Ishikawa (cell line): ENCODE results near the gene KRTAP2-3.

Experiments used
- EP300 ChIP-seq: IDR thresholded peaks from 2 replicates; pipeline ENCODE4 v1.6.1; 2012; ENCODE audit warnings: borderline replicate concordance
- FOXM1 ChIP-seq: IDR thresholded peaks from 2 replicates; pipeline ENCODE4 v1.6.1; 2012; ENCODE audit warnings: low read depth, borderline replicate concordance
- NFIC ChIP-seq: IDR thresholded peaks from 2 replicates; pipeline ENCODE4 v1.6.1; 2012
- RAD21 ChIP-seq: IDR thresholded peaks from 2 replicates; pipeline ENCODE4 v1.6.1; 2012; ENCODE audit warnings: low read depth
- TAF1 ChIP-seq: IDR thresholded peaks from 2 replicates; pipeline ENCODE4 v1.6.1; 2012; ENCODE audit warnings: low read depth, mild to moderate bottlenecking
- TEAD4 ChIP-seq: IDR thresholded peaks from 2 replicates; pipeline ENCODE4 v1.6.1; 2012
- ZBTB7A ChIP-seq: IDR thresholded peaks from 2 replicates; pipeline ENCODE4 v1.6.1; 2012; ENCODE audit warnings: low read depth
- TF ChIP-seq, protein P1 (sequence below): IDR thresholded peaks from 2 replicates; pipeline ENCODE4 v1.6.1; 2012; ENCODE audit warnings: low read depth, mild to moderate bottlenecking
- TF ChIP-seq, protein P2 (sequence below): IDR thresholded peaks from 2 replicates; pipeline ENCODE4 v1.6.1; 2012

DNA sequence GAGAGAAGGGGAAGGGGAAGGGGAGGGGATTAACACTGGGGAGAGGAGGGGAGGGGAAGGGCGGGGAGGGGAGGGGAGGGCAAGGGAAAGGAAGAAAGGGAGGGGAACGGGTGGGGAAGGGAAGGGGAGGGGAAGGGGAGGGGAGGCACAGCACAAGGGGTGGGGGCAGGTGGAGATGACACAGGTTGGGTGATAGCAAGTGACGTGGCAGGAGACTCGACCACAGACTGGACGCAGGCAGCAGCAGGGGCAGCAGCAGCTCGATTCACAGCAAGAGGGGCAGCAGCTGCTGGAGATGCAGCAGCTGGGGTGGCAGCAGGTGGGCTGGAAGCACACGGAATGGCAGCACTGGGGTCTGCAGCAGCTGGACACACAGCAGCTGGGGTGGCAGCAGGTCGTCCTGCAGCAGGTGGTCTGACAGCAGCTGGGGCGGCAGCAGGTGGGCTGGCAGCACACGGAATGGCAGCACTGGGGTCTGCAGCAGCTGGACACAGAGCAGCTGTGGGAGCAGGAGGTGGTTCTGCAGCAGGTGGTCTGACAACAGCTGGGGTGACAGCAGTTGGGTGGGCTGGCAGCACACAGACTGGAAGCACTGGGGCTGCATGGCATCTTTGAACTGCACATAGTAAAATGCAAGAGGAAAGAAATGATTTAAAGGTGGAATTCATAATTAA lies 41.8 kb upstream of the KRTAP2-3 start, which contains the start of gene KRTAP4-16:
- TF ChIP-seq FOXM1, result no peak
- TF ChIP-seq EP300, result no peak
- TF ChIP-seq, protein P1, sequence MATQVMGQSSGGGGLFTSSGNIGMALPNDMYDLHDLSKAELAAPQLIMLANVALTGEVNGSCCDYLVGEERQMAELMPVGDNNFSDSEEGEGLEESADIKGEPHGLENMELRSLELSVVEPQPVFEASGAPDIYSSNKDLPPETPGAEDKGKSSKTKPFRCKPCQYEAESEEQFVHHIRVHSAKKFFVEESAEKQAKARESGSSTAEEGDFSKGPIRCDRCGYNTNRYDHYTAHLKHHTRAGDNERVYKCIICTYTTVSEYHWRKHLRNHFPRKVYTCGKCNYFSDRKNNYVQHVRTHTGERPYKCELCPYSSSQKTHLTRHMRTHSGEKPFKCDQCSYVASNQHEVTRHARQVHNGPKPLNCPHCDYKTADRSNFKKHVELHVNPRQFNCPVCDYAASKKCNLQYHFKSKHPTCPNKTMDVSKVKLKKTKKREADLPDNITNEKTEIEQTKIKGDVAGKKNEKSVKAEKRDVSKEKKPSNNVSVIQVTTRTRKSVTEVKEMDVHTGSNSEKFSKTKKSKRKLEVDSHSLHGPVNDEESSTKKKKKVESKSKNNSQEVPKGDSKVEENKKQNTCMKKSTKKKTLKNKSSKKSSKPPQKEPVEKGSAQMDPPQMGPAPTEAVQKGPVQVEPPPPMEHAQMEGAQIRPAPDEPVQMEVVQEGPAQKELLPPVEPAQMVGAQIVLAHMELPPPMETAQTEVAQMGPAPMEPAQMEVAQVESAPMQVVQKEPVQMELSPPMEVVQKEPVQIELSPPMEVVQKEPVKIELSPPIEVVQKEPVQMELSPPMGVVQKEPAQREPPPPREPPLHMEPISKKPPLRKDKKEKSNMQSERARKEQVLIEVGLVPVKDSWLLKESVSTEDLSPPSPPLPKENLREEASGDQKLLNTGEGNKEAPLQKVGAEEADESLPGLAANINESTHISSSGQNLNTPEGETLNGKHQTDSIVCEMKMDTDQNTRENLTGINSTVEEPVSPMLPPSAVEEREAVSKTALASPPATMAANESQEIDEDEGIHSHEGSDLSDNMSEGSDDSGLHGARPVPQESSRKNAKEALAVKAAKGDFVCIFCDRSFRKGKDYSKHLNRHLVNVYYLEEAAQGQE, result no peak
- no peak for TF ChIP-seq ZBTB7A
- TF ChIP-seq, protein P2, sequence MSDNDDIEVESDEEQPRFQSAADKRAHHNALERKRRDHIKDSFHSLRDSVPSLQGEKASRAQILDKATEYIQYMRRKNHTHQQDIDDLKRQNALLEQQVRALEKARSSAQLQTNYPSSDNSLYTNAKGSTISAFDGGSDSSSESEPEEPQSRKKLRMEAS, result no peak
- no peak for TF ChIP-seq NFIC
- no peak for TF ChIP-seq RAD21
- TF ChIP-seq TEAD4, result no peak
- TF ChIP-seq TAF1, result no peak
